ENCODE results near the gene ATG10.
"Not testable (repeated sequence)": the region's sequence is repeated elsewhere in the genome, so short reads cannot be mapped to it uniquely, and the experiment has no call there.

The ATG10 gene

GRCh38 chr5:82058710-82059109 is 86.9 kb downstream of the ATG10 start:
- no peak for DNase-seq

GRCh38 chr5:82066791-82067190 is 95.0 kb downstream of the ATG10 start:
- no peak for DNase-seq

DNA sequence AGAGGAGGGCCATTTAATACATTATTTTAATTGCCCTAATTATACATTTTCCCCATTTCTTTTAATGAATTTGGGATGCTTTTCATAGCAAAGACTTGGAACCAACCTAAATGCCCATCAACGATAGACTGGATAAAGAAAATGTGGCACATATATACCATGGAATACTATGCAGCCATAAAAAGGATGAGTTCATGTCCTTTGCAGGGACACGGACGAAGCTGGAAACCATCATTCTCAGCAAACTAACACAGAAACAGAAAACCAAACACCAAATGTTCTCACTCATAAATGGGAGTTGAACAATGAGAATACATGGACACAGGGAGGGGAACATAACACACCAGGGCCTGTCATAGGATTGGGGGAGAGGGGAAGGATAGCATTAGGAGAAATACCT is 96.2 kb downstream of the ATG10 start:
- DNase-seq: not testable (repeated sequence)

DNA sequence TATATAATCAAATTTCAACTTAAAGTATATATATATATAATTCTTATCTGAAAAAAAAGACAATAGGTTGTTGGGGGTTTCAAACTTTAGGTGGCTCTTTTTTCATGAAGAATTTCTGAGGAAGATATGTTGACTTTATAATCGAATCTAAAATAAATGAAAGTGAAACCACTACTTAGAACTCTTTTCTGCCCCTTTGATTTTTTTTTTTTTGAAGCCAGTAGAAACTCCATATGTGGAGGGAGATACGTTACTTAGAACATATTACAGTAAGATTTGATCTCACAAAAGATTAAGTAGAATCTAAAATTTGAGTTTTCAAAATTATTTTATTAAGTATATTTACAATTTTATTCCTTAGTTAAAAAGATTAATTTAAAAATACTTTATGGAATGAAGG is 96.9 kb downstream of the ATG10 start:
- no peak for DNase-seq

DNA sequence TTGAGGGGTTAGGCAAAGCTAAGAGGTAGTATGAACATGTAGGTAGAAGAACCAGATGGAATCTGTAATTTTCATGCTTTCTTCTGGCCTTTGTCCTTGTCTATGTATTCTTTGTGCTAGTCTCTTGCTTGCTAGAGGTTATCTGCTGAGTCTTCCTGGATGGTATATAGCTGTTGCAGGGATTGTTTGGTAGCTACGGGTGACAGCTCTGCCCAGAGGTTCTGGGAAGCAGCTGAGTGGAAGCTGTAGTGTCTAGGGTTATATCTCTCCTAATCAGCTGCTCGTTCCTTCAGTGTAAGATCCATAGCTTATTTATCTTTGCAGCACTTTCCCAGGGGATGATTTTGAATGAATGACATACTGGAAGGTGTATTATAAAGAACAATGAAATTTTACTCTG is 100.3 kb downstream of the ATG10 start:
- no peak for DNase-seq

DNA sequence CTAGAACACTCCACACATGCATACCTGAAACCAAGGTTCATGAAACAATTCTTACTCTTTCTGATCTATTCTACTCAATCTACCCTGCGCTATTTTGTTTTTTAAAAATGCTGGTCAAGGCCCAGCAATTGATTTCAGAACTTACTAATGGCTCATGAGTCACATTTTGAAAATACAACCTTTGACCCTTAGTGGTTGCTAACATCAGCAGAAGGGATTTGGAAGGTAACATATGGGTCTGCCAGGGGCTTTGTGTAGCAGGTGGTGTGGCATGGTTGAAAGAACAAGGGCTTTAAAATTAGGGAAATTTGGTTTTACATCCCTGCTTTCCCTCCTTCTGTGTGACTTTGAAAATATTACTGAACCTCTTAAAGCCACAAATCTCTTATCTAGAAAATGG is 101.4 kb downstream of the ATG10 start:
- DNase-seq: no peak

DNA sequence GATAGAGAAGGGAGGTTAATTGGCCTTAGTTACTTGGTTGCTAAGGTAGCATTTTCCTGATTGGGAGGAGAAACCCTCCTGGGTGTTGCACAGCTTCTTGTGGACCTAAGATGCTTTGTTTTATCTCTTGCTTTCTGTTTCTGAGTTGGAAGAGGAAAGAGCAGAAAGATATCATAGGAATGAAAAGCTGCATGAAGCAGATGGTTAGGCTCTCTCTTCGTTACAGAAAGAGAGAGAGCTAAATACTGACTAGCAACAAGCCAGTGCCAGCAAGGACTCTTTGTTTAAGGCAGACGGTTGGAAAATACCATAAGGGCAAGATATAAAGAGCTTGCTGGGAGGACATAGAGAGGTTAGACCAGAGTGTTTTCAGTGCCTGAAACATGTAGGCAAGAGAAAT is 103.1 kb downstream of the ATG10 start:
- no peak for DNase-seq

- no peak for DNase-seq
Measured at GRCh38 chr5:82077496-82077895, 105.7 kb downstream of the ATG10 start.

- no peak for DNase-seq
Measured at GRCh38 chr5:82091617-82092016, 119.8 kb downstream of the ATG10 start.

- DNase-seq: no peak
Measured at GRCh38 chr5:82095536-82095935, 123.7 kb downstream of the ATG10 start.

DNA sequence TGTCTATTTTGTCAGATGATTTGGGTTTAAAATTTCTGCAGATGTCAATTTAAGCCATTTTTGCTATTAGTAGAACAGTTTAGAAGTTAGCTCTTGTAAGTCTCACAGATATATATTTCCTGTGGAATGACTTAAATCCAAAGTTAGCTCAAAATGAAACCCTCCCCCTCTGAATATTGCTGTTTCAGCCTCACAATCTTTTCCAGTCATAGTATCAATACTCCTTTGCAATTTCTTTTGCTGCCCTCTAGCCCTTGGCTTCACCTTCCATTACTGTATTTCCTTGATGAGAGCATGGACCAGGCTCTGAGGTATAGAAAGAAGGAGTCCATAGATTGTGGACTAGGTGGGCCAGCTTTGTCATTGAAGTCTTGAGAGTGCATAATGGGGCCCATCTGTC is 124.4 kb downstream of the ATG10 start:
- DNase-seq: no peak

DNA sequence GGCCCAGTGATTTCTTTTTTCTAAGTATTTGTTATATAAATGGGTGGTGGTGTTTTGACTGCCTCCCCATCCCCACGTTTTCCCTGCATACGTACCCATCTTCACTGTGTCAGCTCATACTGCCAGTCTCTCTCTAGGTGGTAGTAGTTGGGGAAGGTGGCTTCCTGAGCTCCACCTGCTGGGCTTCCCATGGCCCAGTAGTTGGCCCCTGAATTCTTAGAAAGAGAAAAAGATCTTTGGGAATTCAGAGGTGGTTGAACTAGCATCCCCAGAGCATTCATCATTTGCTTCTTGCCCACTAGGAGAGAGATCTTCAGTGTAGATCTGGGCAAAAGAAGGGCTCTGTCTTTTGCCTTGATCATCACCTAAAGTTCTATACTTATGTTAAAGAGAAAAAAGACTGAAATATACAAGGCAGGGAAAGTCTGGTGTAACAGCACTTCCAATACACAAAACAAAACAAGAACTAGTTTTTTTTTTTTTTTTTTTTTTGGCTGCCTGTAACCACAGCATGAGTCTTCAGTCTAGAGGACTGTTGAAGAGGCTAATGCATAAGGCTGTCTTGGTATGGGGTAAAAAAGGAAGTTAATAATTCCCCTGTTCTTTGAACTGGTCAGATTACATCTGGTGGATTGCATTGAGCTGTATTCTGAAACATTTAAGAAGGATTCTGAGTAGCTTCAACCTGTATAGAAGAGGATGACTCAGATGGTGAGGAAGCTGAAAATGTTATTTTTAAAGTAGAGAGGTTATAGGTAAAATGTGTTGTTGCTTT is 128.7 kb downstream of the ATG10 start:
- DNase-seq: no peak

DNA sequence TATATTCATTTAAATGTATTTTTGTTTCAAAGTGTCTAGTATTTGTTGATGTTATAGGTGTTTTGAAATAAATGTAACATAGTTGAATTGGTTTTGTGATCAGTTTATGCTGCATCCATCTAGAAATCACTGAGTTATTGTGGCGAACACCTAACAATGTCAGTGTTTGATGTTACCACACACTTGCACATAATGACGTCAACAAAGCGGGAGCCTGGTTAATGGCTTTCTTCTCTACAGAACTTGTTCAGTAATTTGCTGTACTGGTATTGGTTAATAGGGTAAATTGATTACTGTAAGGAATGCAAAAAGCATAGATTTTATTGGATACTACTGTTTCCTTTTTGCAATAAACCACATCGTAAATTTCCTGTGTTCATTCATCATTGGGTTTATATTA is 133.0 kb downstream of the ATG10 start:
- no peak for DNase-seq

GRCh38 chr5:82105457-82105856 is 133.6 kb downstream of the ATG10 start:
- no peak for DNase-seq

DNA sequence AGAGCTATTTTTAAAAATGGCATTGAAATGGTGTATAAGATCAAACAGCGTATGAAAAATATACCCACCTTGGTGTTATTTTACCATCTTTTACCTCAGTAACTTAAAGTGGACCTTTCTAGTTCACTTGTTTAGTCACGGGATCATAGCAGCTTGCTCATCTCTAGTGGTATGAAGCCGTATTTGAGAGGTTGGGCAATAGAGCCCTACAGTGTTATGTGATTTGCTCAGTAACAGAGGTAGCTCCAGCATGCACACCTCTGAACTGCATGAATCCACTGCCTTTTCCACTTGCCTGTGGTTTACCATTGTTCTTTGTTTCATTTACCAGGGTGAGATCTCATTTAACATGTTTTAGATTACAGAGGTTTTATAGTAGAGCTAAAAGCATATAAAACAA is 134.4 kb downstream of the ATG10 start:
- no peak for DNase-seq

- no peak for DNase-seq
Measured at GRCh38 chr5:82106756-82107155, 134.9 kb downstream of the ATG10 start.

DNA sequence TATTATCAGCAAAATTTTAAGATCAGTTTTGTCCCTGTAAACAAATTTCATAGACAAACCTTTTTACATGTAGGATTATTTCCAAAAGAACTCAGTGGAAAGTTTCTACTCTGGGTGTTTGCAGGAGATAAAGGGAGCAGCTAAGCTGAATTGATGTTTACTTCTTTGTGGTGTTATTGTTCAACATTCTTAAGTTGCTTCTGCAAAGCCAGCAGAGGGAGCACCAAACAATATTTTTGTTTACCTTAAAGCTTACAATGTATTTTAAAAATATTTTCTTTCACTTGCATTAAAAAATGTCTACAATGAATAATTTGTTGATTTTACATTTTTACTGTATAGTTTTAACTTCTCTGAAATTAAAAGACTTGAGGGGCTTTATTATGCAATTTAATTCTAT is 135.4 kb downstream of the ATG10 start:
- no peak for DNase-seq

DNA sequence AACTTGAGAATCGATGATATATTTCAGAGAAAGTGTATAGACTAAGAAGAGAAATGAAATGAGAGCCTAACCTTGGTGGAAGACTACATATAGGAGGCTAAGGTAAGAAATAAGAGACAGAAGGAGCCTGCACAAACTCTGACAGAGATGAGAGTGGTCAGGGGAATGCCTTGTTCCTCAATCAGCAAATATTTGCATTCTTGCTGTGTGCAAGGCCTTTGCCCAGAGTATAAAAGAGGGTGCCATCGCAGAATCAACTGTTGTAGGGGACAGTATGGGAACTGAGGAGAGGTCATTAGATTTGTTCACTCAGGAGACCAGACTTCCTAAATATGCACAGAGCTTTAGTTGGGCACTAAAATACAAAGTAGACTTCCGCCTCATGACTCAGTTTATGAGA is 137.2 kb downstream of the ATG10 start:
- DNase-seq: no peak

DNA sequence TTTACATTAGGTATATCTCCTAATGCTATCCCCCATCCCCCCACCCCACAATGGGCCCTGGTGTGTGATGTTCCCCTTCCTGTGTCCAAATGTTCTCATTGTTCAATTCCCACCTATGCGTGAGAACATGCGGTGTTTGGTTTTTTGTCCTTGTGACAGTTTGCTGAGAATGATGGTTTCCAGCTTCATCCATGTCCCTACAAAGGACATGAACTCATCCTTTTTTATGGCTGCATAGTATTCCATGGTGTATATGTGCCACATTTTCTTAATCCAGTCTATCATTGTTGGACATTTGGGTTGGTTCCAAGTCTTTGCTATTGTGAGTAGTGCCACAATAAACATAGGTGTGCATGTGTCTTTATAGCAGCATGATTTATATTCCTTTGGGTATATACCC is 138.1 kb downstream of the ATG10 start:
- not testable (repeated sequence) for DNase-seq

GRCh38 chr5:82111191-82111590 is 139.4 kb downstream of the ATG10 start:
- no peak for DNase-seq

DNA sequence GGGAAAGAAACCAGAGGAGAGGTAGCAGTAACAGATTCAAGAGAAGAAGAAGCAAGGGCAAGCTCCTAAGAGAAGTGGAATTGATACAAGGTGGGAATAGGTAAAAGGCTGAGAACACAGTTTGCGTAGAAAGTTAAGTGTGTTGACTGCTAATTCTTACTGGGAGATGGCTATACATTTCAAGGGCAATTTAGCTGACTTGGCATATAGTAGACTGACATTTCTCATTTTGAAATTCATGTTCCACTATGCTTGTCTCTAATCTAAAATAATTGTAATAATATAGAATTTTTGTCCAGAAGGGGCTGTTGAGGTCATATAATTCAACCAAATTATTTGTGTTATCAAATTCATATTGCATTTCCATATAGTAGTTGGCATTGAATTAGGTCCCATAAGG is 144.0 kb downstream of the ATG10 start:
- DNase-seq: no peak

DNA sequence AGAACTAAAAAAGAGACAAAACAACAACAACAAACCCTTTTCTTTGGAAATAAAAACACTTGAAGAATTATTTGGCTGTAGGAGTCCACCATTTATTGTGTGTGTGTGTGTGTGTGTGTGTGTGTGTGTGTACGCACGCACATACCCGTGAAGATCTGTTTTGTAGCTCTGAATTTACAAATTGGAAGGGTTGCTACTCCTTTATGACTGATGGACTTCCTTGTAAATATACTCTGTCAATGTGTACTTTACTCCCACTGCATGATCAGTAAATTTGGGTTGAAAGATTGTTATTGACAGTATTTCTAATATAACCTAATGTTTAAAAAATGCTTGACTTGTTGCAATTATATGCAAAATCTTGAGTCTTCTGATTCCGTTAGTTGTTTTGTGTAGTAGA is 148.1 kb downstream of the ATG10 start:
- no peak for DNase-seq

DNA sequence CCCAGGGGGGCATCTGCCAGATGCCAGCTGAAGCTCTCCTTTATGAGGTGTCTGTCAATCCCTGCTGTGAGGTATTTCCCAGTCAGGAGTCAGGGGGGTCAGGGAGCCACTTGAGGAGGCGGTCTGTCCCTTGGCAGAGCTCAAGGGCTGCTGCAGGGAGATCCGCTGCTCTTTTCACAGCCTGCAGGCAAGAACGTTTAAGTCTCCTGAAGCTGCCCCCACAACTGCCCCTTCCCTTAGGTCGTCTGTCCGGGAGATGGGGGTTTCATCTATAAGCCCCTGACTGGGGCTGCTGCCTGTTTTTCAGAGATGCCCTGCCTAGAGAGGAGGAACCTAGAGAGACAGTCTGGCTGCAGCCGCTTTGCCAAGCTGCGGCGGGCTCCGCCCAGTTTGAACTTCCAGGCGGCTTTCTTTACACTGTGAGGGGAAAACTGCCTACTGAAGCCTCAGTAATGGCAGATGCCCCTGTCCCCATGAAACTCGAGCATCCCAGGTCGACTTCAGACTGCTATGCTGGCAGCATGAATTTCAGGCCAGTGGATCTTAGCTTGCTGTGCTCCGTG is 158.0 kb downstream of the ATG10 start:
- no peak for DNase-seq

DNA sequence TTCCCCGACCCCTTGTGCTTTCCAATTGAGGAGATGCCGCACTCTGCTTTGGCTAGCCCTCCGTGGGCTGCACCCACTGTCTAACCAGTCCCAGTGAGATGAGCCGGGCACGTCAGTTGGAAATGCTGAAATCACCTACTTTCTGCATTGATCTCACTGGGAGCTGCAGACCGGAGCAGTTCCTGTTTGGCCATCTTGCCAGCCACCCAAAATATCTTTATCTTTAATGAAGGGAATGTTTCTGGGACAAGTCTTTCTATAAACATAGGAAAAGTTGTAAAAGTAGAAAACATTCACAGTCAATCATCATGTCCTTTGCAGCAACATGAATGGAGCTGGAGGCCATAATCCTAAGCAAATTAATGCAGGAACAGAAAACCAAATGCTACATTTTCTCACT is 158.8 kb downstream of the ATG10 start:
- no peak for DNase-seq

DNA sequence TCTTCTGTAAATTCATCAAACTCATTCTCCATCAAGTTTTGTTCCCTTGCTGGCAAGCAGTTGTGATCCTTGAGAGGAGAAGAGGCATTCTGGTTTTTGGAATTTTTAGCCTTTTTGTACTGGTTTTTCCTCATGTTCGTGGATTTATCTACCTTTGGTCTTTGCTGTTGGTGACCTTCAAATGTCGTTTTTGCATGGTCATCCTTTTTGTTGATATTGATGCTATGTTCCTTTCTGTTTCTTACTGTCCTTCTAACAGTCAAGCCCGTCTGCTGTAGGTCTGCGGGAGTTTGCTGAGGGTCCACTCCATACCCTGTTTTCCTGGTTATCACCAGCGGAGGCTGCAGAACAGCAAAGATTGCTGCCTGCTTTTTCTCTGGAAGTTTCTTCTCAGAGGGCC is 165.4 kb downstream of the ATG10 start:
- DNase-seq: no peak

Measured in NCI-H1436 (cell line).